Measurements from ENCODE around the gene PPP2CA.

GRCh38 chr5:134151723-134152122, 74.2 kb downstream of the PPP2CA start:
- no peak for TF ChIP-seq CTCF (IDR thresholded peaks at IDR 0.05)
- no peak for TF ChIP-seq POLR2A (IDR thresholded peaks at IDR 0.05)
